ENCODE measurements around the gene MIPOL1. TPM values are rescaled to one million over a fixed set of nuclear protein-coding genes. Genes with fewer than 3 reads are reported as not detected.
"Not testable (repeated sequence)": the region's sequence is repeated elsewhere in the genome, so short reads cannot be mapped to it uniquely, and the experiment has no call there.

MIPOL1 gene
- total RNA-seq, 4 donors from 2014 or later, result 17.0 to 43.4 (median 30.2) TPM

- H3K27me3 ChIP-seq, result no peaks in the 10 kb centered on the region
- H3K4me3 ChIP-seq (replicated peaks in 1 of 3), result no peak overlapping the region
- no peaks in the 10 kb centered on the region for H3K36me3 ChIP-seq
- no peaks in the 10 kb centered on the region for H3K9me3 ChIP-seq
- DNase-seq, result no peak
- no peaks in the 10 kb centered on the region for H3K4me1 ChIP-seq
- intact Hi-C loops (cut with DNase I), result no loop called here
- WGBS, 2 donors, result 93 to 96% methylated on average over 3 of the region's 3 CpGs
- TF ChIP-seq POLR2A (IDR thresholded peaks at IDR 0.05), result no peak
- no peak for TF ChIP-seq CTCF (IDR thresholded peaks at IDR 0.05)
- no peak overlapping the region for H3K27ac ChIP-seq
These were observed 17.6 kb downstream of the MIPOL1 start for GRCh38 chr14:37215345-37215744.

GRCh38 chr14:37221073-37221472, 23.3 kb downstream of the MIPOL1 start:
- intact Hi-C loops (cut with DNase I), result no loop called here
- no peaks in the 10 kb centered on the region for H3K9me3 ChIP-seq
- WGBS, 2 donors, result 94 to 96% methylated on average over 3 of the region's 3 CpGs
- no peak for TF ChIP-seq CTCF (IDR thresholded peaks at IDR 0.05)
- no peak for TF ChIP-seq POLR2A (IDR thresholded peaks at IDR 0.05)
- H3K4me3 ChIP-seq (replicated peaks in 1 of 3), result no peak overlapping the region
- H3K27ac ChIP-seq, result no peak overlapping the region
- no peak for DNase-seq
- no peaks in the 10 kb centered on the region for H3K4me1 ChIP-seq
- H3K27me3 ChIP-seq, result no peaks in the 10 kb centered on the region
- H3K36me3 ChIP-seq, result no peaks in the 10 kb centered on the region

GRCh38 chr14:37223947-37224474, 26.3 kb downstream of the MIPOL1 start:
- Histone ChIP-seq H3K4me3 (replicated peaks in 1 of 3) (no peak overlapping the region), H3K4me1 (no peaks in the 10 kb centered on the region), H3K27ac (no peak overlapping the region), H3K36me3 (no peaks in the 10 kb centered on the region), H3K9me3 (no peaks in the 10 kb centered on the region), H3K27me3 (no peaks in the 10 kb centered on the region)
- DNase-seq, result no peak
- intact Hi-C loops (cut with DNase I), result no loop called here
- no peak for TF ChIP-seq POLR2A (IDR thresholded peaks at IDR 0.05)
- TF ChIP-seq CTCF (IDR thresholded peaks at IDR 0.05), result no peak
- 93 to 97% methylated on average over 3 of the region's 3 CpGs for WGBS, 2 donors

GRCh38 chr14:37225668-37226067, 27.9 kb downstream of the MIPOL1 start:
- H3K36me3 ChIP-seq; DNase-seq; H3K27me3 ChIP-seq; H3K4me3 ChIP-seq (replicated peaks in 1 of 3); H3K27ac ChIP-seq; intact Hi-C loops (cut with DNase I); H3K4me1 ChIP-seq; H3K9me3 ChIP-seq: not testable (repeated sequence)
- 96 to 98% methylated on average over 4 of the region's 4 CpGs for WGBS, 2 donors

GRCh38 chr14:37230551-37231194, 32.9 kb downstream of the MIPOL1 start:
- no peaks in the 10 kb centered on the region for H3K9me3 ChIP-seq
- H3K27me3 ChIP-seq, result no peaks in the 10 kb centered on the region
- H3K4me1 ChIP-seq, result no peaks in the 10 kb centered on the region
- H3K4me3 ChIP-seq (replicated peaks in 1 of 3), result no peak overlapping the region
- no peaks in the 10 kb centered on the region for H3K36me3 ChIP-seq
- intact Hi-C loops (cut with DNase I), result no loop called here
- no peak for TF ChIP-seq POLR2A (IDR thresholded peaks at IDR 0.05)
- TF ChIP-seq CTCF (IDR thresholded peaks at IDR 0.05), result peak in 5 of 6 experiments; percentile 41 to 77 (median 64)
- 54 to 58% methylated on average over 5 of the region's 5 CpGs for WGBS, 2 donors
- H3K27ac ChIP-seq, result no peak overlapping the region
- no peak for DNase-seq
